Progenitor cell of endocrine pancreas (in vitro differentiated cells): ENCODE results near the gene SFSWAP. TPM values are rescaled to one million over a fixed set of nuclear protein-coding genes. Genes with fewer than 3 reads are reported as not detected.

Experiments
- DNase-seq: peaks from one replicate; pipeline ENCODE4 v3.0.0; 2021; ENCODE audit warnings: low spot score; ENCODE audit not compliant: unreplicated experiment
- H3K27ac Mint-ChIP-seq: 2 replicates; pipeline ENCODE4 v1.8.0; 2021; ENCODE audit warnings: mild to moderate bottlenecking, moderate library complexity, mixed read lengths
- H3K27me3 Mint-ChIP-seq: 2 replicates; pipeline ENCODE4 v1.8.0; 2021; ENCODE audit warnings: mixed read lengths
- H3K36me3 Mint-ChIP-seq: 2 replicates; pipeline ENCODE4 v1.8.0; 2022; ENCODE audit warnings: mixed read lengths; ENCODE audit not compliant: insufficient read depth
- H3K4me1 Mint-ChIP-seq: 2 replicates; pipeline ENCODE4 v1.8.0; 2021; ENCODE audit warnings: low read depth, mixed read lengths
- H3K4me3 Mint-ChIP-seq: 2 replicates; pipeline ENCODE4 v1.8.0; 2021; ENCODE audit warnings: low read depth, mild to moderate bottlenecking, moderate library complexity, mixed read lengths
- H3K9me3 Mint-ChIP-seq: 2 replicates; pipeline ENCODE4 v1.8.0; 2021; ENCODE audit warnings: low read depth, mixed read lengths
- total RNA-seq: library from RNA; stranded (reverse); gene quantifications from 2 replicates; pipeline ENCODE4 v1.2.1, GENCODE V29; 2021
- TF ChIP-seq, protein P1 (sequence below): fragments of 200-600 bp; sonication (generic); IDR thresholded peaks from one replicate; pipeline ENCODE4 v1.5.0; 2021; ENCODE audit warnings: antibody characterized with exemption, mild to moderate bottlenecking; ENCODE audit not compliant: unreplicated experiment

SFSWAP gene
- total RNA-seq, 1 donor from 2014 or later = 62.1 TPM

DNA sequence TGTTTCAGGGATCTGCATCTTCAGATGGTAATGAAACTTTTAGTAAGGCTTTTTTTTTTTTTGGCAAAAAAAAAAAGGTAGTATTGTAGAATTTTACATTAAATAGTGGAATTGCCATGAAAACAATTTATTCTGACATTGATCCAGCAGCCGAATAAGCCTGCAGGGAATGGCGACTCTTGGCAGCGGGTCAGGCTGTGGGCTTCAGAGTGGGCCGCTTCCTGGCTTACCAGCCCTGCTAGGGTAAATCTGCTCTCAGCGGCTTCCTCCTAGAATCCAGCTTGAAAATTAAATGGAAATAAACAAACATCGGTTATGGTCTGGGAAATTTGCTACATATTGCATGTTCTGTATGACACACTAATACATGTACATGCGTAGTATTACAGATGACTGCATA is 34.8 kb downstream of the SFSWAP start:
- TF ChIP-seq, protein P1, sequence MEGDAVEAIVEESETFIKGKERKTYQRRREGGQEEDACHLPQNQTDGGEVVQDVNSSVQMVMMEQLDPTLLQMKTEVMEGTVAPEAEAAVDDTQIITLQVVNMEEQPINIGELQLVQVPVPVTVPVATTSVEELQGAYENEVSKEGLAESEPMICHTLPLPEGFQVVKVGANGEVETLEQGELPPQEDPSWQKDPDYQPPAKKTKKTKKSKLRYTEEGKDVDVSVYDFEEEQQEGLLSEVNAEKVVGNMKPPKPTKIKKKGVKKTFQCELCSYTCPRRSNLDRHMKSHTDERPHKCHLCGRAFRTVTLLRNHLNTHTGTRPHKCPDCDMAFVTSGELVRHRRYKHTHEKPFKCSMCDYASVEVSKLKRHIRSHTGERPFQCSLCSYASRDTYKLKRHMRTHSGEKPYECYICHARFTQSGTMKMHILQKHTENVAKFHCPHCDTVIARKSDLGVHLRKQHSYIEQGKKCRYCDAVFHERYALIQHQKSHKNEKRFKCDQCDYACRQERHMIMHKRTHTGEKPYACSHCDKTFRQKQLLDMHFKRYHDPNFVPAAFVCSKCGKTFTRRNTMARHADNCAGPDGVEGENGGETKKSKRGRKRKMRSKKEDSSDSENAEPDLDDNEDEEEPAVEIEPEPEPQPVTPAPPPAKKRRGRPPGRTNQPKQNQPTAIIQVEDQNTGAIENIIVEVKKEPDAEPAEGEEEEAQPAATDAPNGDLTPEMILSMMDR = no peak
- no peak overlapping the region for H3K4me3 Mint-ChIP-seq
- H3K4me1 Mint-ChIP-seq = no peaks in the 10 kb centered on the region
- DNase-seq = no peak
- H3K27ac Mint-ChIP-seq = no peak overlapping the region
- H3K36me3 Mint-ChIP-seq = peaks cover 51% of the 10 kb centered on the region
- H3K9me3 Mint-ChIP-seq = peaks cover 24% of the 10 kb centered on the region
- no peaks in the 10 kb centered on the region for H3K27me3 Mint-ChIP-seq

DNA sequence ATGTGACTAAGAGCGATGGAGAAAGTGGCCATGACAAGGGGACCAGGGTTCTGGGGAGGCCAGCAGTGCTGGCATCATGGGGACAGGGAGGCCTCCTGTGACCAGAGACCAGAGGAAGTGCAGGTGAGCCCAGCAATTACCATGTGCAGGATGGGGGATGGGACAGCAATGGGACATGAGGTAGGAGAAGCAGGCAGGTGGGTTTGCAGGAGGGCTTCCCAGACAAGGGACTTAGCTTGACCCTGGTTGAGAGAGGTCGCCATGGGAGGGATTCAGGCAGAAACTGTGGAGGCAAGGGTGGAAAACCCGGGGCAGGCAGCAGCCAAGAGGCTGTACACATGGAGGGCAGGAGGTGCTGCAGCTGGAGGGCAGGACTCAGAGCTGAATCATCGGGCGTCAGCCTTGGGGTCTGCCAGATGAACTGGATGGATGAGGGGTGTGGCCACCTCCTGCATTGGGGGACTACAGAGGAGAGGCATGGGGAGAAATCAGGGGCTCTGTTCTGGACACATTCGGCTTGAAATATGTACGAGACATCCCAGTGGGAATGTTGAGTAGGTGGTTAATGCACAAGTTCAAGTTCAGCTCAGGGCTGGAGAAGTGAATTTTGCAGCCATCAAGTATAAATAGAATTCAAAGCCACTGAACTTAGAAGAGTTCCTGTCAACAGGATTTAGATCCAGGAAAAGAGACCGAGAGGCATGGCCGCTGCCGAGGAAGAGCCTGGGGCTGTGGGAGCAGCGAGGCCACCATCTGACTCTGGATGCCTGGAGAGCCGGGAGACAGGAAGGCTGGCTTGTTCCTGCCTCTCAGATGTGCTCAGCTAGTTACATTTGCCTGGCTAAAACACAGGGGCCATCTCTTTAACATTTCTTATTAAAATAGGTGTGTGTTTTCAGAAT is 36.6 kb downstream of the SFSWAP start:
- H3K27ac Mint-ChIP-seq = no peak overlapping the region
- H3K4me1 Mint-ChIP-seq = no peaks in the 10 kb centered on the region
- no peak overlapping the region for H3K4me3 Mint-ChIP-seq
- DNase-seq = no peak
- H3K27me3 Mint-ChIP-seq = no peaks in the 10 kb centered on the region
- TF ChIP-seq, protein P1 = no peak
- H3K9me3 Mint-ChIP-seq = peaks cover 18% of the 10 kb centered on the region
- peaks cover 43% of the 10 kb centered on the region for H3K36me3 Mint-ChIP-seq

DNA sequence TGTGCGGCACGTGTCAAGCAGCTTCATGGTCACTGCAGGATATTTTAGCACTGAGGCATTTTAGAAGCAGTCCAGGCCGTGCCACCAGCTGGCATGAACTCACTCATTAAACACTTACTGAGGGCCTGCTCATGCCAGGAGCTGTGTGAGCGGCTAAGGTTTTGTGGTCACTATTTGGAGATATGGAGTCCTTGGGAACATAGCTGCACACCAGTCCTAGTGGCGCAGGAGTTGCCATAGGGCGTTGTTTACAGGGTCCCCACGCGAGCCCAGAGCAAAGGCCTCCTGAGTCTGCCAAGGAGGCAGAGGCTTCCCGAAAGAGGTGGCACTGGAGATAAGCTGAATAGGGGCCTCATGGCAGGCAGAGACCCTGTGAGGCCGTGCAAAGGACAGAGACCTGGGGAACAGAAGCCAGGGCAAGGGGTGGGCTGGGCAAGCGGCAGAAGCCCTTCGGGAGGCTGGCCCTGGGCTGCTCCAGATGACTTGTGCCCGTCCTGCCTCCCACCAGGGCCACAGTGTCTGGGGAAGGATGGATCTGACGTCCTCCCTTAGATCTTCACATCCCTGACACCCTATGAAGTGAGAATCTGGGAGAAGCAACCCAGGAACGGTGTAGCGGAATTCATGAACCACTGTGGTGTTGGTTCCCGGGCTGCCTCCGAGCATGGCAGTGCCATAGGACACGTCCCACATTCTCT is 38.9 kb downstream of the SFSWAP start:
- TF ChIP-seq, protein P1 = no peak
- H3K4me1 Mint-ChIP-seq = no peaks in the 10 kb centered on the region
- DNase-seq = no peak
- H3K36me3 Mint-ChIP-seq = peaks cover 24% of the 10 kb centered on the region
- H3K27ac Mint-ChIP-seq = peak overlapping the region; percentile 56
- no peak overlapping the region for H3K4me3 Mint-ChIP-seq
- H3K9me3 Mint-ChIP-seq = peaks cover 4% of the 10 kb centered on the region
- H3K27me3 Mint-ChIP-seq = no peaks in the 10 kb centered on the region

DNA sequence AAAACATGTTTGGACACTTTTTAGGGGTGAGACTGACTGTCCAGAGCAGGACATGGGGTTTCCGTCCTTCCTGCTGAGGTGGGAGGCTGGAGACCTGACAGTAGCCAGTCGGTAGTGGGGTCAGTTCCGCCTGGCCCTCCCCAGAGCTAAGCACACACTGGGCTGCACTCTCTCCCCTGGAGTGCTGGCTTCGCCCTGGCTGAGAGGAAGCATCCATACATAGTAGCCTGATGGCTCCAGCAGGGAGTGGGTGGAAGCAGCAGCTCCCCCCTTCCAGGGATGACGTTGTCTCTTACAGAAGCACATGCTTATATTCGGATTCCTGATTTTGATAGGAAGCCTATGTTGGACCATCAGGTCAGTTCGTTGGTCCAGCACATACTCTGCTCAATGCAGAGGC is 40.4 kb downstream of the SFSWAP start:
- no peaks in the 10 kb centered on the region for H3K9me3 Mint-ChIP-seq
- H3K4me3 Mint-ChIP-seq = no peak overlapping the region
- TF ChIP-seq, protein P1 = no peak
- H3K36me3 Mint-ChIP-seq = peaks cover 25% of the 10 kb centered on the region
- H3K27me3 Mint-ChIP-seq = no peaks in the 10 kb centered on the region
- H3K27ac Mint-ChIP-seq = no peak overlapping the region
- no peak for DNase-seq
- no peaks in the 10 kb centered on the region for H3K4me1 Mint-ChIP-seq

DNA sequence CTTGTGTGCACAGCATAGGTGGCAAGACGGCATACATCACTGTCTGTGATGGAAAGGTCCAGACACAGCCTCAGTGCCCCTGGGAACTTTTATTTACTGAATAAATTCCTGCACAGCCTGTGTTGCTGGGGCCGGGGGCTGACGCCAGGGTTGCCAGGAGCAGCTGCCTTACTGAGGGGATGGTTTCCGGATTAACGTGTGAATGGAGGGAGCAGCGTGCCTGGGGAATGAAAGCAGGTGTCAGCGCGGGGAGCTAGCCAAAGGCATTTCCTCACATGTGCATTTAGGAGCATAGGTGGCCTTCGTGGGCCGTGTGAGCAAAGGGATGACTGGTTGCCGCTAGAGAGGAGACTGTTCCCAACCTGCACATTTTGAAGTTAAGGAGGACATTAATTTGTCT is 41.6 kb downstream of the SFSWAP start:
- no peak overlapping the region for H3K27ac Mint-ChIP-seq
- TF ChIP-seq, protein P1 = no peak

More for the DNA sequence above, 41.6 kb downstream of the SFSWAP start:
- Mint-ChIP-seq H3K4me1 (no peaks in the 10 kb centered on the region), H3K4me3 (no peak overlapping the region), H3K36me3 (peaks cover 20% of the 10 kb centered on the region), H3K27me3 (no peaks in the 10 kb centered on the region), H3K9me3 (no peaks in the 10 kb centered on the region)
- no peak for DNase-seq
